ENCODE results near the gene RALA. TPM values are rescaled to one million over a fixed set of nuclear protein-coding genes. Genes with fewer than 3 reads are reported as not detected.
"Not testable (repeated sequence)": the region's sequence is repeated elsewhere in the genome, so short reads cannot be mapped to it uniquely, and the experiment has no call there.

Gene RALA
- total RNA-seq, 1 experiment from 2014 or later, result 12.3 TPM

DNA sequence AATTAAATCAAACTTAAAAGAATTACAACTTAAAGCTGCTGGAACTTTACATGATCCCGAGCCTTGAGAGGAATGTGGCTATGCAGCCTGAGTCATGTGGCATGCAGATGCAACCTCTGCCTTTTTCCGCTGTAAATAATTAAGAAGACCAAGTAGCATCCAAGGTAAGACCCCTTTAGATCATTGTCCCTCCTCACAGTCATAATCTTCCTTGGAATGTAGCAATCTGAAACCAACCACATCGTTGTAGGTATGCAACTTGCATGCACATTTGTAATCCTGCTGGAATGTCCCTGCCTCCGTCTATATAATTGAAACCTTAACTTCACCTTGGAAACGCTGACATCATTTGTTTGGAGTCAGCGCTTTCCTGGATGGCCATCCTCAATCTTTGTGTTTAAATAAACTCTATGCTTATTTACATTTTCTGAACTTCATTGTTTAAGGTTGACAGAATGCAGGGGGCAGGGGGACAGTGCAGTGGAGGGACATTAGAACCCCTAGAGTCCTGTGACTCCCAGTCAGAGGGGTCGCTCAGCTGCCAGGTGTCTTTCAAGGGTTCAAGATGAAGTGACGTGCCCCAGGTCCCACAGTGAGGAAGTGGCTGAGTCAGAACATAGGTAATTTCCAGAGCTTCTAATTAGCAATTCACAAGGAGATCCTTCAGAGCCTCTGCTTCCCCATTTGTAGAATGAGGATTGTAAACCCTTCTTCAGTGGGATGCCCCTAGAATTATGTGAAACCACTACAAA lies 110.7 kb downstream of the RALA start:
- H3K36me3 ChIP-seq (replicated peaks; ENCODE audit: control insufficient read depth, insufficient read depth, low read length), result no peaks in the 10 kb centered on the region
- no peak for DNase-seq

DNA sequence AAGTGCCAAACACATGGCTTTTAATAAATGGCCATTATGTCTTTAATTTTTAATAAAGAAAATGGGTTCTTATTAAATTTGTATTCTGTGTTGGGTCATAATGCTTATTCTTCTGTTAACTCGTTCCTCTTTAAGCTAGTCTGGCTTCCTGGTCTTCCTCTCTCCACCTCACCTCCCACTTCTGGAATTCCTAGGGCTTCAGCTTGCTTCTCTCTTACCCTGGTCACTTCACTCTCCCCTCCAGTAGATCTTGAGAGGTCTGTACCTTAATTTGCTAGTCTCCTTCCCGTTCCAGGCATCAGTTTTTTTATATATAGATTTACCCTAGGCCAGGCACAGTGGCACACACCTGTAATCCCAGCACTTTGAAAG lies 111.2 kb downstream of the RALA start:
- Histone ChIP-seq H3K27me3 (ENCODE audit: control insufficient read depth, insufficient read depth, low read length) (no peaks in the 10 kb centered on the region; the same call in 1 of the 2 replicates), H3K36me3 (replicated peaks; ENCODE audit: control insufficient read depth, insufficient read depth, low read length) (no peaks in the 10 kb centered on the region), H3K4me3 (ENCODE audit: insufficient read depth, low read depth, low read length) (no peak overlapping the region)
- DNase-seq, result no peak

More for the DNA sequence above, 110.7 kb downstream of the RALA start:
- Histone ChIP-seq H3K4me3 (ENCODE audit: insufficient read depth, low read depth, low read length) (peak overlapping the region; percentile 51), H3K27me3 (ENCODE audit: control insufficient read depth, insufficient read depth, low read length) (no peaks in the 10 kb centered on the region; the same call in 1 of the 2 replicates)

DNA sequence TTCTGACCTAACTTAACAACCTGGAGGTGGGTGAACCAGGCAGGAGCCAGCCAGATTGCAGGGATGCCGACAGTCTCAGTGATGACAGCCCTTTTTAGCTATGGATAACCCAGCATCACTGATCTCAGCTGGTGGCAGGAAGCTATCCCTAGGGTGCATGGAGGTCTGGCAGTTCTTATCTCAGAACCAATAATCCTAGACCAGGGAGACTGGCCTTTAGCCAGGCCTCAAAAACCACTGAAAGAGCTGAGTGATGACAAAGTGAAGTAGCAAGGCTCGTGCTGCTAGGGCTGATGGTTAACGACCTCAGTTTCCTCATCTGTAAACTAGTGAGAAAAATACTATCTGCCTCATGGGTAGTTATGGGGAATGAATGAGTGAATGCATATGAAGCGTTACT lies 112.5 kb downstream of the RALA start:
- no peak for DNase-seq
- H3K4me3 ChIP-seq (ENCODE audit: insufficient read depth, low read depth, low read length), result no peak overlapping the region

DNA sequence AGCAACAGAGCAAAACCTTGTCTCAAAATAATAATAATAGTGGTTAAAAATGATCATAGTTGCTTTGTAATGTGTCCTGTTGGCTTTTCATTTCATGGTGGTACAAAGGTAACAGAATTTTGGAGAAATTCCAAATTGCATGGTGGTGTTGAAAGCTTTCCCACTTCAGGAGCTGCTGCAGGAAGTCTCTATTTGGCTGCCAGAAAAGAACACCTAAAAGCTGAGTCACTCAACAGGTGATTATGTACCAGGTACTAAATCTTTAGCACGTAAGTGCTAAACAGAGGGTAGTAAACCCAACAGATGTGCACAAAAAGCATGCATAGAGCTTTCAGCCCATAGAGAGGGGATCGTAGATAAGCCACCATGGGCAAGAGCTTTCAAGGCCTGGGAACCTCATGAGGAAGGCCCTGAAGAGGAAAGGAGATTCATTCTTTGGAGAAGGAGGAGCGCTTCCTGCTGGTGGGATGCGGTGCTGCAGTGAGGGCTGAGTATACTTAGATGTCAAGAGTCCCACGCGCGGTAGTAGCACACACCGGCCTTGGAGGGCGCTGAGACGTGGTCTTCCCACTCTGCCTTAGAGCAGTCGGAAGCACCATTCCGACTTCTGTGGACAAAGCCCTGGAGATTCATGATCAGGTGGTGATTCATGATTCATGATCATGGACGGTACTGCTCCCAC lies 118.7 kb downstream of the RALA start:
- Histone ChIP-seq H3K27me3 (ENCODE audit: control insufficient read depth, insufficient read depth, low read length) (no peaks in the 10 kb centered on the region), H3K4me3 (ENCODE audit: insufficient read depth, low read depth, low read length) (no peak overlapping the region), H3K36me3 (replicated peaks; ENCODE audit: control insufficient read depth, insufficient read depth, low read length) (no peaks in the 10 kb centered on the region)
- peak; percentile 57 for DNase-seq

More for the DNA sequence above, 112.5 kb downstream of the RALA start:
- H3K36me3 ChIP-seq (replicated peaks; ENCODE audit: control insufficient read depth, insufficient read depth, low read length), result no peaks in the 10 kb centered on the region
- H3K27me3 ChIP-seq (ENCODE audit: control insufficient read depth, insufficient read depth, low read length), result no peaks in the 10 kb centered on the region; the same call in 1 of the 2 replicates

DNA sequence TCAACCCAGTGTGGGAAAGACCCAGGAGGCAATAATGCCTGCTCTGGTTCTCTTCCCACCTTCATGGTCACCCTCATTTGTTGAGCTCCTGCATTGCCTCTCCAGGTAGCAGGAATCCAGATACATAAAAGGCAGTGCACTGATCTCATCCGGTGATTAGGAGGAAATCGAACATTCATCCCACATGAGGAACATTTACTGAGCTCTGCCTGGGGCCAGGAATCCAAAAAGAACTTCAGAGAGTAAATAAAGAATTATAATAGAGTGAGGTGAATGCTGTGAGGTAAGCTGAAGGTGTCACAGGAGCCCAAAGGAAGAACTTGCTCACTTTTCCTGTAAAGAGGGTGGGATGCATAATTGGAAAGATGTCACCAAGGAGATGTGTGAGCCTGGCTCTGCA lies 121.2 kb downstream of the RALA start:
- Histone ChIP-seq H3K4me3 (ENCODE audit: insufficient read depth, low read depth, low read length) (no peak overlapping the region), H3K27me3 (ENCODE audit: control insufficient read depth, insufficient read depth, low read length) (no peaks in the 10 kb centered on the region), H3K36me3 (replicated peaks; ENCODE audit: control insufficient read depth, insufficient read depth, low read length) (no peaks in the 10 kb centered on the region)
- DNase-seq, result no peak

DNA sequence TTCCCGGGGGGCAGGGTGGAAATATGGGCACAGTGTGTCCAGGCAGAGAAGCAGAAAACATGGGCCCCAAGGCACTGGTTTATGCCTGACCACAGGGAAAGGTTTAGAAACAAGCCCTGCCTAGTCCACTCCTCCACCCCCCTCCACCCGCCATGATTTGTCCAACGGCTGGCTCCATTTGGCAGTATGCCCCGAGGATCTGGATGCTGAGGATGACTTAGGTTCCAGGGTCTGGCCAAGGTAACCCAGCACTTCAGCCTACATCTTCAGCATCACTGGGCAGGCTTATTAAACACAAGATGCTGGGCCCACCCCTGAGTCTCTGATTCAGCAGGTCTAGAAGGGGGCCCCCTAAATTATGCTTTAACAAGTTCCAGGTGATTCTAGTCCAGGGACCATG lies 121.9 kb downstream of the RALA start:
- H3K4me3 ChIP-seq (ENCODE audit: insufficient read depth, low read depth, low read length), result no peak overlapping the region
- H3K36me3 ChIP-seq (replicated peaks; ENCODE audit: control insufficient read depth, insufficient read depth, low read length), result no peaks in the 10 kb centered on the region
- H3K27me3 ChIP-seq (ENCODE audit: control insufficient read depth, insufficient read depth, low read length), result no peaks in the 10 kb centered on the region
- no peak for DNase-seq

DNA sequence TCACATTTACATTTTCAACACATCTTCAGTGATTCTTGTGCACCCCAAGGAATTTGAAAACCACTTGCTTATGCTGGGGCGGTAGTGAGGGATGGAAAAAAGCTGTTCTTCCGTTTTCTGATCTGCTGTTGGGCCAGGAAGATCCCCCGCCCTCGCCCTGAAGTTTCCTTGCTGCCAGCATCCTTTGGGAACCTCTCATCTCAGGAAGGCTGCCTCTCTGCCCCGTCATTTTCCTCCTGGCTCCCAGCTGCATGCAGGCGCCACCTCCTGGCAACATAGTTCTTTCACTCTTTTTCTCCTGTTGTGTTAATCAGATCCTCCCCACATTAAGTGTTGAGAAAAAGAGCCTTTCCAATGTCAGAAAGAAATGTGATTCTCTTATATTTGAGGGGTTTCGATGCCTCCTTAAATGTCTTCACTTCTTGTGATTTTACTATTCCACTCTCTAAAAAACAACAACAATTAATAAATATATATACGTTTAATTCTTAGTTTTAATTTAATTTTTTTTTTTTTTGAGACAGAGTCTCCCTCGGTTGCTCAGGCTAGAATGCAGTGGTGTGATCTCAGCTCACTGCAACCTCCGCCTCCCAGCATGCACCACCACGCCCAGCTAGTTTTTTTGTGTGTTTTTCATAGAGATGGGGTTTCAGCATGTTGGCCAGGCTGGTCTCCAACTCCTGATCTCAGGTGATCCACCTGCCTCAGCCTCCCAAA lies 122.9 kb downstream of the RALA start:
- DNase-seq, result peak; percentile 85
- no peak overlapping the region for H3K4me3 ChIP-seq (ENCODE audit: insufficient read depth, low read depth, low read length)
- no peaks in the 10 kb centered on the region for H3K27me3 ChIP-seq (ENCODE audit: control insufficient read depth, insufficient read depth, low read length)
- no peaks in the 10 kb centered on the region for H3K36me3 ChIP-seq (replicated peaks; ENCODE audit: control insufficient read depth, insufficient read depth, low read length)

DNA sequence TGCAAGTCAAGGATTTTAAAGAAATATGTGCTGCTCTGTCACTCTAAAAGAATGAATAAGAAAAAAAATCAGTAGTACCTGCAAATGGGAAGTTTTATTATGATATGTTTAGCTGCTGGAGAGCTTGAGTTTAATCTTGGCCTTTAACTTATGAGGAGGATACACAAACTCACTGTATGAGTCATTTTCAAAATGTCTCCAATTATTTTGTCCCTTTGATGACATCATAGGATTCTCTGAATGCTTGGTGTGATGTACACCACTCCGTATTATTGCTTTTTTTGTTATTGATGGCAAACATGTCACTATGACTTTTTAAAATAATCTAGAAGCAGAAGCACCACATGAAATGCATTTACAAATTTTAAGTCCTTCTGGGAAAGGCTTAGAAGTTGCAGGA lies 125.8 kb downstream of the RALA start:
- no peak for DNase-seq
- H3K4me3 ChIP-seq (ENCODE audit: insufficient read depth, low read depth, low read length), result no peak overlapping the region
- H3K27me3 ChIP-seq (ENCODE audit: control insufficient read depth, insufficient read depth, low read length), result no peaks in the 10 kb centered on the region

DNA sequence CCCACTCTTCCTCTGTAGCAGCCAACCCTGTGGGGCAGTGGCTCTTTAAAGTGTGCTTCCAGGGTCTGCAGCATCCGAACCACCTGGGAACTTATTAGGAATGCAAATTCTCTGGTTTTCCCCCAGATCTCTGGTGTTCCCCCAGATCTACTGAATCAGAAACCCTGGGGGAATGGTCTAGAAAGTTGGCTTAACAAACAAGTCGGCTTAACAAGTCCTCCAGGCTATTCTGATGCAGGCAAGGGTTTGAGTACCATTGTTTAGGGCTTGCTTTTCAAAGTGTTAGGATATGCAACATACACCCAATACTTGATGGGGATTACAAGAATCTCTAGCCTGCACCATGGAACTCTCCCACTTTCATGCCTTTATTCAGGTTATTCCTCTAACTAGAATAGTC lies 126.3 kb downstream of the RALA start:
- no peak for DNase-seq

More for the DNA sequence above, 125.8 kb downstream of the RALA start:
- H3K36me3 ChIP-seq (replicated peaks; ENCODE audit: control insufficient read depth, insufficient read depth, low read length), result no peaks in the 10 kb centered on the region

DNA sequence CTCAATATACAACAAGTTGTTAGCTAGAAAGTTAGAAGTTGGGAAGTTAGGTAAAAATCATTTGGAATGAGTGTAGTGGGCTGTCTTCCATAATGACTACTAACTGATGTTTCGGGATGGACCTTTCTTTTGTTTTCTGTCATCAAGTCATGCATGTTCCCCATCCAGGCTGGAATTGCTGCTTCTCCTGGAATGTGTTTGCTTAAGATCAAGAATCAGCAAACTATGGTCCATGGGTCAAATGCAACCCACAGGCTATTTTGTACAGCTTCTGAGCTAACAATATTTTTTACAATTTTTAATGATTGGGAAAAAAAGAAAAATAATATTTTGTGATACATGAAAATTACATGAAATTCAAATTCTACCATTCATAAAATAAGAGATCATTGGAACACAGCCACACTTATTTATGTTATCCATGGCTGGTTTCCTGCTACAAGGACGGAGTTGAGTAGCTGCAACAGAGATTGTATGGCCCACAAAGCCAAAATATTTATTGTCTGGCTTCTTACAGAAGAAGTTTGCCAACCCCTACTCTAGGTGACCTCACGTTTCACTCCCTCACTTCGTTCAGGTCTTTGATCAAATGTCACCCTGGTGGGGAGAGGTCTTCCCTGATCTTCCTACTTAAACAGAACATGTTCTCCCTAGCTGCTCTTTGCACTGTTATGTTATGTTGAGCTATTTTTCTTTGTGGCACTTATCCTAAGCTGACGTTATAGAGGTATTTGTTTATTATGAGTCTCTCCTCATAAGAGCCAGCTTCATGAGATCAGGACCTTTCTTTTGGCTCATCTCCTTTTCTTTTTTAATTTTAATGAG lies 127.1 kb downstream of the RALA start:
- DNase-seq, result no peak
- Histone ChIP-seq H3K27me3 (ENCODE audit: control insufficient read depth, insufficient read depth, low read length) (no peaks in the 10 kb centered on the region), H3K4me3 (ENCODE audit: insufficient read depth, low read depth, low read length) (no peak overlapping the region), H3K36me3 (replicated peaks; ENCODE audit: control insufficient read depth, insufficient read depth, low read length) (no peaks in the 10 kb centered on the region)

More for the DNA sequence above, 126.3 kb downstream of the RALA start:
- H3K4me3 ChIP-seq (ENCODE audit: insufficient read depth, low read depth, low read length), result no peak overlapping the region
- no peaks in the 10 kb centered on the region for H3K27me3 ChIP-seq (ENCODE audit: control insufficient read depth, insufficient read depth, low read length)
- H3K36me3 ChIP-seq (replicated peaks; ENCODE audit: control insufficient read depth, insufficient read depth, low read length), result no peaks in the 10 kb centered on the region

DNA sequence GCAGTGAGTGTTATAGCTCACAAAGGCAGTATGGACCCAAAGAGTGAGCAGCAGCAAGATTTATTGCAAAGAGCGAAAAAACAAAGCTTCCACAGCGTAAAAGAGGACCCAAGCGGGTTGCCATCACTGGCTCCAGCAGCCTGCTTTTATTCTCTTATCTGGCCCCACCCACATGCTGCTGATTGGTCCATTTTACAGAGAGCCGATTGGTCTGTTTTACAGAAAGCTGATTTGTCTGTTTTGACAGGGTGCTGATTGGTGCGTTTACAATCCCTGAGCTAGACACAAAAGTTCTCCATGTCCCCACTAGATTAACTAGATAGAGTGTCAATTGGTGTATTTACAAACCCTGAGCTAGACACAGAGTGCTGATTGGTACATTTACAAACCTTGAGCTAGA lies 129.9 kb downstream of the RALA start:
- not testable (repeated sequence) for H3K36me3 ChIP-seq (replicated peaks; ENCODE audit: control insufficient read depth, insufficient read depth, low read length); H3K4me3 ChIP-seq (ENCODE audit: insufficient read depth, low read depth, low read length); H3K27me3 ChIP-seq (ENCODE audit: control insufficient read depth, insufficient read depth, low read length); DNase-seq

DNA sequence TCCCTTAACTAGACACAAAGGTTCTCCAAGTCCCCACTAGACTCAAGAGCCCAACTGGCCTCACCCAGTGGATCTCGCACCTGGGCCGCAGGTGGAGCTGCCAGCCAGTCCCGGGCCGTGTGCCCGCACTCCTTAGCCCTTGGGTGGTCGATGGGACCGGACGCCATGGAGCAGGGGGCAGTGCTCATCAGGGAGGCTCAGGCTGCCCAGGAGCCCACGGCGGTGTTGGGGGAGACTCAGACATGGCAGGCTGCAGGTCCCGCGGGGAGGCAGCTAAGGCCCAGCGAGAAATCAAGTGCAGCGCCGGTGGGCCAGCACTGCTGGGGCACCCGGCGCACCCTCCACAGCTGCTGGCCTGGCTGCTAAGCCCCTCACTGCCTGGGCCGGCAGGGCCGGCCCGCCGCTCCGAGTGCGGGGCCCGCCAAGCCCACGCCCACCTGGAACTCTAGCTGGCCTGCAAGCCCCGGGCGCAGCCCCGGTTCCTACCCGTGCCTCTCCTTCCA lies 130.5 kb downstream of the RALA start:
- no peak overlapping the region for H3K4me3 ChIP-seq (ENCODE audit: insufficient read depth, low read depth, low read length)

DNA sequence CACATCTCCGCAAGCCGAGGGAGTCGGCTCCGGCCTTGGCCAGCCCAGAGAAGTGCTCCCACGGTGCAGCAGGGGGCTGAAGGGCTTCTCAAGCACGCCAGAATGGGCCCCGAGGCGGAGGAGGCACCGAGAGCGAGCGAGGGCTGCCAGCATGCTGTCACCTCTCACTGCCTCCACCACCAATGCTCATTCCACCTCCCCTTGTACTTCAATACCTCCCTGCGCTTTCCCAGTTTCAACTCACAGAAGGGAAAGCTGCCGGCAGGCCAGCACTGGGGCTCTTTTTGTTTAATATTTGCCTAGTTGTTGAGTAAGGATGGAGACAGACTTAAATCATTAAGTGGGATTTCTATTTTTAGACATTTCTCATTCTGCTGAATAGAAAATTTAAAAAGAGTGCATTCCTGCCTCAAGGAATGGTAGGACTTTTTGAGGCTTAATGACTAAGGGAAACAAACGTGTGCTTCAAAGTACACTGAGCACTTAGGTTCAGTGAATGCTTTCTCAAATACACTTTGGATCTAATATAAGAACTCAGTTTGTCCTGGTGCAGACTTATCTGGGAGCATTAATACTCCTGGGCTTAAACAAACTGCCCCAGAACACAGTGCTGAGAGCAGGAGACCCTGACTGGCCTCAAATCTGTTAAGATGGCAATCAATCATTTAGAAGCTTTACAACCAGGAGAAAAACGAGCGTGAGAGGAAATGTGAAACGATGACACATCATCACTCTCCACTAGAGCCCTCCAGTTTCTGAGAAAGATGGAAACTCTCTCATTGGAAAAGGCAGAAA lies 131.2 kb downstream of the RALA start:
- Histone ChIP-seq H3K36me3 (replicated peaks; ENCODE audit: control insufficient read depth, insufficient read depth, low read length) (no peaks in the 10 kb centered on the region), H3K4me3 (ENCODE audit: insufficient read depth, low read depth, low read length) (no peak overlapping the region), H3K27me3 (ENCODE audit: control insufficient read depth, insufficient read depth, low read length) (no peaks in the 10 kb centered on the region; the same call in 1 of the 2 replicates)
- no peak for DNase-seq

More for the DNA sequence above, 130.5 kb downstream of the RALA start:
- no peak for DNase-seq
- Histone ChIP-seq H3K27me3 (ENCODE audit: control insufficient read depth, insufficient read depth, low read length) (no peaks in the 10 kb centered on the region; the same call in 1 of the 2 replicates), H3K36me3 (replicated peaks; ENCODE audit: control insufficient read depth, insufficient read depth, low read length) (no peaks in the 10 kb centered on the region)

Measured in H7 (cell line).